ENCODE data around the gene APEX2. TPM values are rescaled to one million over a fixed set of nuclear protein-coding genes. Genes with fewer than 3 reads are reported as not detected.

APEX2 gene
- total RNA-seq, 2 donors from 2014 or later, result 6.6 to 7.7 TPM

DNA sequence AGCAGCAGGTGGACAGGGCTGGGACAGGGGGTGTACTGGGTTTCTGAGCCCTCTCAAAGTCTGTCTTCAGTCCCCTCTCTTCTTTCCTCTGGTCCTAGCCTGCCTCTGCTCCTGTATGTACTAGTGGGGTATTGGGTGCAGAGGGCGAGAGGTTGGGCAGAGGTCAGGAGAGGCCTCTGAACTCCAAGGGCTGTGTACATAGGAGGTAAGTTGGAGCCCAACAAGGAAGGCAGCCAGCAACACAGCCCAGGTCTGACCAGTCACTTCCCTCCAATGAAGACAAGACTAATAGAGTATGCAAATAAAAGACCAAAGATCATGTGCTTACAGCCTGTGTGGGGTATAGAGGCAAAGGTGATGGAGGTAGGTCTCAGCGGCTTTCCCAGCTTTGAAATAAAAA, 6.1 kb upstream of the APEX2 start, which contains the start of gene PFKFB1:
Gene PFKFB1, minus strand, starts transcription at position 90 of the 400 bp plus-strand sequence. CDS start 181 bp downstream, outside the sequence.
- TF ChIP-seq, protein P1, sequence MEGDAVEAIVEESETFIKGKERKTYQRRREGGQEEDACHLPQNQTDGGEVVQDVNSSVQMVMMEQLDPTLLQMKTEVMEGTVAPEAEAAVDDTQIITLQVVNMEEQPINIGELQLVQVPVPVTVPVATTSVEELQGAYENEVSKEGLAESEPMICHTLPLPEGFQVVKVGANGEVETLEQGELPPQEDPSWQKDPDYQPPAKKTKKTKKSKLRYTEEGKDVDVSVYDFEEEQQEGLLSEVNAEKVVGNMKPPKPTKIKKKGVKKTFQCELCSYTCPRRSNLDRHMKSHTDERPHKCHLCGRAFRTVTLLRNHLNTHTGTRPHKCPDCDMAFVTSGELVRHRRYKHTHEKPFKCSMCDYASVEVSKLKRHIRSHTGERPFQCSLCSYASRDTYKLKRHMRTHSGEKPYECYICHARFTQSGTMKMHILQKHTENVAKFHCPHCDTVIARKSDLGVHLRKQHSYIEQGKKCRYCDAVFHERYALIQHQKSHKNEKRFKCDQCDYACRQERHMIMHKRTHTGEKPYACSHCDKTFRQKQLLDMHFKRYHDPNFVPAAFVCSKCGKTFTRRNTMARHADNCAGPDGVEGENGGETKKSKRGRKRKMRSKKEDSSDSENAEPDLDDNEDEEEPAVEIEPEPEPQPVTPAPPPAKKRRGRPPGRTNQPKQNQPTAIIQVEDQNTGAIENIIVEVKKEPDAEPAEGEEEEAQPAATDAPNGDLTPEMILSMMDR (IDR thresholded peaks at IDR 0.05), result no peak
- H3K27ac ChIP-seq, result no peak within 1 kb of the TSS
- no peak within 1 kb of the TSS for H3K4me3 ChIP-seq

DNA sequence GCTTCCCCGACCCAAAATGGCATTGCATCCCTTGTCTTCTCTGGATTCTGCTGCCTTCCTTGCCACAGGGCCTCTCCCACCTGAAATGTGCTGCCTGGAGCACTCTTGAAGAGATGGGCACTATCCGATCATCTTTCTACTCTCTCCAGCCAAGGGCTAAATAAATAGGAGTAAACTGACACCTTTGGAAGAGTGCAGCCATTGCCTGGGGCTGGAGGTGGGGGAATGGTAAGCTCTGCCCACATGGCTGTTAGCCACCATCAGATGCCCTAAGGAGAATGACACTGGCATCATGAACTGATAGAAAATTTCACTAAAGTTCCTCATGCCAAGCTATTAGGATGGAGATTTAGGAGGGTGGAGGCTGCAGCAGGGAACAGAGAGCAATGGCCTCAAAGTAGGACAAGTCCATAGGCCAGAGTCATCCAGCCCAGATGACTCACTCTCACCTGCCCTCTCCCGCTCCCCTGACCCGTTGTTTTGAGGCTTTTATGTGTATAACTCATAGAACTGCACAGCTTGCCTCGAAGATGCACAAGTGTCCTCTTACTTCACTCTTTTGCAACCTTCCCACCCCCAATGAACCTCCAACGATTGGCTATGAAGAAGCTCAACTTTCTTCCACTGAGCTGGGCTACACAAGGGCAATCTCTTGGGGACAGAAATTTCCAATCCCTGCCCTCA, 5.4 kb upstream of the APEX2 start:
- Histone ChIP-seq H3K4me1 (no peaks in the 10 kb centered on the region), H3K27ac (no peak overlapping the region), H3K36me3 (no peaks in the 10 kb centered on the region), H3K9me3 (no peaks in the 10 kb centered on the region), H3K4me3 (no peak overlapping the region), H3K27me3 (no peaks in the 10 kb centered on the region)
- no peak for DNase-seq (ENCODE audit: low spot score)
- TF ChIP-seq, protein P1 (IDR thresholded peaks at IDR 0.05), result no peak

More for the DNA sequence above, 6.1 kb upstream of the APEX2 start, which contains the start of gene PFKFB1:
- DNase-seq (ENCODE audit: low spot score), result no peak
- Histone ChIP-seq H3K4me1 (no peaks in the 10 kb centered on the region), H3K27me3 (no peaks in the 10 kb centered on the region), H3K36me3 (no peaks in the 10 kb centered on the region), H3K9me3 (no peaks in the 10 kb centered on the region)

DNA sequence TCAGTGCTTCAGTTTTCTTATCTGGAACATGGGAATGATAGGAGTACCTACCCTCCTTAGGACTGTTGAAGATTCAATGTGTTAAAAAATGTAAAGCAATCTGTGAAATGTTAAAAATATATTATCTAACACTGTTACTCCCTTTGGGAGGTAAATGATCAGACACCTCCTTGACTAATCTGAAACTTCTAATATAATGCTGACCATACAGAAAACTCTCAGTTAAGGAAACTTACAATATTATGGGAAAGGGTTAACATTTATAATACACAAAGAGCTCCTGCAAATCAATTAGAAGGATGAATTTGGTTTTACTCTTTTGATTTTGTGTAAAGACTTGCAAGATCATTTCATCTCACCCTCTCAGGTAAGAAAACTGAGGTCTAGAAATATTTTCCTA, 4.5 kb upstream of the APEX2 start:
- no peak overlapping the region for H3K27ac ChIP-seq
- H3K27me3 ChIP-seq, result no peaks in the 10 kb centered on the region
- H3K36me3 ChIP-seq, result no peaks in the 10 kb centered on the region
- no peaks in the 10 kb centered on the region for H3K9me3 ChIP-seq
- H3K4me1 ChIP-seq, result no peaks in the 10 kb centered on the region
- no peak for DNase-seq (ENCODE audit: low spot score)
- TF ChIP-seq, protein P1 (IDR thresholded peaks at IDR 0.05), result no peak
- no peak overlapping the region for H3K4me3 ChIP-seq

DNA sequence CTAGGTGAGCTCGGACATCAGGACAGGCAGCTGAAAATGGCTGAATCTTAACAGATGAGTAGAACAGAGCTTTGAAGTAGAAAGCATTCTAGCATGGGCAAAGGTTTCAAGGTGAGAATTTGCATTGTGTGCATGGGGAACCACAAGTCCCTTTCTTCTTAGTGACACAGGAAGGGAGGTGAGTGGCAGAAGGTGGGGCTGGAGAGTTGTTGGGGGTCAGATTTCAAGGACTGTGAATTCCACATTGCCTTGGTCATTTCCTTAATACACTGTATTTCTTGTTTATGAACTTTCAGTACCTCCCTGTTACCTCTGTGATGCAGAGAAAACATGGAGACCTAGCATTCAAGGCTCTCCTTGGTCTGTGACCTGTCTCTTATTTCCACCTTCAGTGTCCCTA, 4.1 kb downstream of the APEX2 start:
- Histone ChIP-seq H3K27ac (no peak overlapping the region), H3K4me1 (peaks cover 0 to 26% of the 10 kb centered on the region in 2 donors), H3K4me3 (no peak overlapping the region), H3K36me3 (peaks cover 12% of the 10 kb centered on the region), H3K9me3 (no peaks in the 10 kb centered on the region), H3K27me3 (no peaks in the 10 kb centered on the region)
- DNase-seq (ENCODE audit: low spot score), result no peak
- TF ChIP-seq, protein P1 (IDR thresholded peaks at IDR 0.05), result no peak

DNA sequence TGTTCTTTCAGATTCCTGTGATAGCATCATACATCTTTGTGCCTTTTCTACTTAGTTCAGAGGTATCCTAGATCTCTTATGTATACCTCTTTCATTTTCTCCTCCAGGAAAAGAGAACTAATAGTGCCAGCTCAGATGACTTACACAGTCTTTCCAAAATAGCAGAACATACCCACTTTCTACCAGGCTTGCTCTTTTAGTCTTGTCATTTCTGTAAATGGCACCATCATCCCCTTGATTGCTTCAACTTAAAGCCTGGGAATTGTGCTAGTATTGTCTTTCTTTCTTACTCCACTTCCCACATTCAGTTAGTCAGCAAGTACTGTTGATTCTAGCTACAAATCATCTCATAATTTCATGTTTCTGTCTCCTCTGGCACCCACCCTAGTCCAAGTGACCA, 5.1 kb downstream of the APEX2 start:
- Histone ChIP-seq H3K4me1 (peaks cover 0 to 32% of the 10 kb centered on the region in 2 donors), H3K27ac (no peak overlapping the region)

More for the DNA sequence above, 5.1 kb downstream of the APEX2 start:
- H3K9me3 ChIP-seq, result no peaks in the 10 kb centered on the region
- TF ChIP-seq, protein P1 (IDR thresholded peaks at IDR 0.05), result no peak
- H3K4me3 ChIP-seq, result no peak overlapping the region
- H3K27me3 ChIP-seq, result no peaks in the 10 kb centered on the region
- DNase-seq (ENCODE audit: low spot score), result no peak
- peaks cover 12% of the 10 kb centered on the region for H3K36me3 ChIP-seq
